HG02571 (cell line): ENCODE results near the gene TMEM17.

Experiments used
- ATAC-seq: cut with Tn5 transposase; IDR thresholded peaks from one replicate; pipeline ENCODE4 v1.9.1; 2021; ENCODE audit warnings: mild to moderate bottlenecking, moderate library complexity; ENCODE audit not compliant: unreplicated experiment

TMEM17 gene

GRCh38 chr2:62458206-62458641 is 47.8 kb downstream of the TMEM17 start:
- ATAC-seq, result no peak

DNA sequence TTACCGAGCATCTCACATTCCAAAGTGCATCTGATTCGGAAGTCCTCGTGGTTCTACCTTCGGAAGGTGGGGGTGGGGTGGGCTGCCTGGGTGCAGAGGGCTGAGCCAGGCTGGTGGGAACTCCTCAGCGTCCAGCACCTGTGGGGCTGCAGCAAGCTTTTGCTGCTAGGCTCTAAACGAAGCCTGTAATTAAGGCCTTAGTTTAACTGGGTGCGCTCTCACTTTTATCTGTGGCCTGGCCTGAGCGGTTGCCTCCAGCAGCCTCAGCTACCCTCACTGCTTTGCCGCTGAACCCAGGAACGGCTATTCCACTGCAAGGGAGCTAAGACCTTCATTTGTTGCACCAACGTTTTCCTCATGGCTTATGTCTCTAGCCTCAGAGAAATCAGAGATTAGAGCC is 48.4 kb downstream of the TMEM17 start:
- ATAC-seq, result no peak

- ATAC-seq, result peak; percentile 76
These were observed 49.1 kb downstream of the TMEM17 start for GRCh38 chr2:62456721-62457539.

- no peak for ATAC-seq
These were observed 49.9 kb downstream of the TMEM17 start for GRCh38 chr2:62455957-62456692.

- no peak for ATAC-seq
These were observed 52.0 kb downstream of the TMEM17 start for GRCh38 chr2:62453955-62454354.

DNA sequence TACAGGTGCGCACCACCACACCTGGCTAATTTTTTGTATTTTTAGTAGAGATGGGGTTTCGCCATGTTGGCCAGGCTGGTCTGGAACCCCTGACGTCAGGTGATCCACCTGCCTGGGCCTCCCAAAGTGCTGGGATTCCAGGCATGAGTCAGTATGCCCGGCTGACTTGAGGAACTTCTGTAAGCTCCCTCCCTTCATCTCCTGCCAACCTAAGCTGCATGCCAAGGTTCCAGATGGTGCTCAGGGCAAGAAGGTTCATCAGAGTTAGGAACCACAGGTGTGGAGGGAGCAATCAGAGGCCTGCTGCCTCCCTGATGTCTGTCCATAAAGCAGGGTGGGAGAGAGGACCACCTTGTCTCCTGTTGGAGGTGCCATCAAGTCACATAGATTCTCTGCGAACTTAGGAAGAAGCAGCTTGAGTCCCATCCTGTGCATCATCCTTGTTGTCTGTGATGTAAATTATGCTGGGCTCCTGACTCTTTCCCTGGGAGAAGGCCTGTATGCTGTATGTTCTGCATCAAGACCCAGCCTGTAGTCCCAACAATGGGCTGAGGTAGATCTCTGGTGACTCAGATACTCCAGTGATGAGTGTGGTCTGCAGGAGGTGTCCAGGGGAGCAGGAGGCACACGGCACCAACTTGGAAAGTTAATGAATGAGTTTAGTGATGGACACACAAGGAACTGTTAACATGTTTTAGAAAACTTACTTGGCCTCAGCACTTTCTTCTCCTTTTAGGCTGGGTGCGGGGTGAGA is 53.1 kb downstream of the TMEM17 start:
- no peak for ATAC-seq

DNA sequence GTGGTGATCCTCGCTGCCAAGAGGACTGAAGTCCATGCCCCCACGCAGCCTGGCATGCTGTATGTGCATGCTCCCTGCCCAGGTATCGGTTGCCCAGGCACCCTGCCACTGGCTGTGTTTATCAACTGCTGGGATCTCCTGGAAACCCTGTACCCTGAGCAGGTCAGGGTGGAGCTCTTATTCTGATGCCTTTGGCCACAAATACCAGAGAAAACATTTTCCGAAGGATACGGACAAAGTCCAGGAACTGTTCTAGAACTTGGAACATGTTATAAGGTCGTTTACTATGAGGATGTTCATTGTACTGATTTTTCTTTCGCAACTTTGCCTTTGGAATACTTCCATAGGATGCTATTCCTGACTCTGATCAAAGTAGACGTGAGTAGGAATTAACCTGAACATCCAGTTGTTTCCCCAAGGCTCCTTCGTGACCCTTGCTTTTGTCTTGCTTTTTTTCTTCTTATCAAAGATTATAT is 55.2 kb downstream of the TMEM17 start:
- ATAC-seq, result no peak
